Natural killer cell (primary cell): ENCODE results near the gene HSF5. TPM values are rescaled to one million over a fixed set of nuclear protein-coding genes. Genes with fewer than 3 reads are reported as not detected.

Source experiments
- ATAC-seq, 3 donors: fragments of 150-1000 bp in 2 of 3; fragments of 200-7000 bp in 1 of 3; cut with Tn5 transposase; 1 replicate in 1 of 3; 2 replicates in 2 of 3; pipeline ENCODE4 v1.10.0; 2021; ENCODE audit warnings: mild to moderate bottlenecking in 2 of 3, moderate library complexity in 2 of 3
- DNase-seq, 2 donors: peaks; one replicate each; pipeline versions ENCODE4 v3.0.0 to v3.0.0-alpha.2; 2013 to 2021; ENCODE audit warnings: mixed read lengths in 1 of 2
- H3K27ac ChIP-seq: one replicate; pipeline ENCODE4 v1.5.1; 2013; ENCODE audit warnings: mild to moderate bottlenecking, low read length
- H3K27me3 ChIP-seq: one replicate; pipeline ENCODE4 v1.6.1; 2013; ENCODE audit warnings: low read length; ENCODE audit not compliant: control insufficient read depth, insufficient read depth
- H3K36me3 ChIP-seq: one replicate; pipeline ENCODE4 v1.6.1; 2013; ENCODE audit warnings: low read length; ENCODE audit not compliant: control insufficient read depth, insufficient read depth
- H3K4me1 ChIP-seq: one replicate; pipeline ENCODE4 v1.6.1; 2013; ENCODE audit warnings: low read length; ENCODE audit not compliant: control insufficient read depth, insufficient read depth
- H3K4me3 ChIP-seq: one replicate; pipeline ENCODE4 v1.5.1; 2013; ENCODE audit warnings: low read length
- H3K9me3 ChIP-seq: one replicate; pipeline ENCODE4 v1.6.1; 2013; ENCODE audit warnings: low read length; ENCODE audit not compliant: control insufficient read depth, insufficient read depth
- H3K27ac Mint-ChIP-seq, 2 donors: one replicate each; pipeline ENCODE4 v1.8.0; 2022; ENCODE audit warnings: mild to moderate bottlenecking in 2 of 2, mixed read lengths in 2 of 2, moderate library complexity in 1 of 2
- H3K27me3 Mint-ChIP-seq, 2 donors: one replicate each; pipeline ENCODE4 v1.8.0; 2022; ENCODE audit warnings: low read depth in 2 of 2, mixed read lengths in 2 of 2
- H3K36me3 Mint-ChIP-seq: one replicate; pipeline ENCODE4 v1.8.0; 2022; ENCODE audit warnings: mixed read lengths
- H3K4me1 Mint-ChIP-seq, 2 donors: one replicate each; pipeline ENCODE4 v1.8.0; 2022; ENCODE audit warnings: mixed read lengths in 2 of 2
- H3K4me3 Mint-ChIP-seq: one replicate; pipeline ENCODE4 v1.8.0; 2022; ENCODE audit warnings: mild to moderate bottlenecking, moderate library complexity, mixed read lengths
- H3K9me3 Mint-ChIP-seq, 2 donors: one replicate each; pipeline ENCODE4 v1.8.0; 2022; ENCODE audit warnings: mixed read lengths in 2 of 2
- CTCF ChIP-seq: fragments of 200-600 bp; IDR thresholded peaks from one replicate; pipeline ENCODE4 v1.8.0; 2022; ENCODE audit warnings: antibody characterized with exemption
- WGBS: methylation state at CpG from one replicate; pipeline ENCODE4 v1.1.7; 2013; ENCODE audit warnings: missing lambda C conversion rate; ENCODE audit not compliant: insufficient coverage; 5-methylcytosine and 5-hydroxymethylcytosine counted together
- intact Hi-C: fragments of 100-400 bp; cut with micrococcal nuclease; formaldehyde crosslinking; loops from one replicate; pipeline ENCODE4 v1.14.2; 2022
- total RNA-seq, 4 donors: library from RNA; stranded (reverse); fragments of 120-200 nt in 1 of 4; gene quantifications; one replicate each; pipeline versions ENCODE4 v1.2.3 to v1.2.4, GENCODE V29; 2013 to 2022

Gene HSF5
- total RNA-seq, 3 donors from 2014 or later (not counting 1 experiment from before 2014, with no cell fraction given): 0.45 to 1.00 (median 0.94) TPM

- H3K36me3 ChIP-seq: peaks cover 63% of the 10 kb centered on the region
- DNase-seq (no peak), ATAC-seq (no peak)
- H3K4me1 ChIP-seq: no peaks in the 10 kb centered on the region
- Mint-ChIP-seq H3K4me3 (no peak overlapping the region), H3K27me3 (no peaks in the 10 kb centered on the region), H3K36me3 (peaks cover 16% of the 10 kb centered on the region), H3K27ac (no peak overlapping the region), H3K4me1 (no peaks in the 10 kb centered on the region), H3K9me3 (no peaks in the 10 kb centered on the region)
- 98% methylated on average over 4 of the region's 4 CpGs for WGBS
- intact Hi-C loops: no loop called here
- H3K9me3 ChIP-seq: no peaks in the 10 kb centered on the region
- TF ChIP-seq CTCF: no peak
- no peaks in the 10 kb centered on the region for H3K27me3 ChIP-seq
- H3K27ac ChIP-seq: no peak overlapping the region
- no peak overlapping the region for H3K4me3 ChIP-seq
Observed at GRCh38 chr17:58493506-58493905, 5.3 kb upstream of the HSF5 start.

DNA sequence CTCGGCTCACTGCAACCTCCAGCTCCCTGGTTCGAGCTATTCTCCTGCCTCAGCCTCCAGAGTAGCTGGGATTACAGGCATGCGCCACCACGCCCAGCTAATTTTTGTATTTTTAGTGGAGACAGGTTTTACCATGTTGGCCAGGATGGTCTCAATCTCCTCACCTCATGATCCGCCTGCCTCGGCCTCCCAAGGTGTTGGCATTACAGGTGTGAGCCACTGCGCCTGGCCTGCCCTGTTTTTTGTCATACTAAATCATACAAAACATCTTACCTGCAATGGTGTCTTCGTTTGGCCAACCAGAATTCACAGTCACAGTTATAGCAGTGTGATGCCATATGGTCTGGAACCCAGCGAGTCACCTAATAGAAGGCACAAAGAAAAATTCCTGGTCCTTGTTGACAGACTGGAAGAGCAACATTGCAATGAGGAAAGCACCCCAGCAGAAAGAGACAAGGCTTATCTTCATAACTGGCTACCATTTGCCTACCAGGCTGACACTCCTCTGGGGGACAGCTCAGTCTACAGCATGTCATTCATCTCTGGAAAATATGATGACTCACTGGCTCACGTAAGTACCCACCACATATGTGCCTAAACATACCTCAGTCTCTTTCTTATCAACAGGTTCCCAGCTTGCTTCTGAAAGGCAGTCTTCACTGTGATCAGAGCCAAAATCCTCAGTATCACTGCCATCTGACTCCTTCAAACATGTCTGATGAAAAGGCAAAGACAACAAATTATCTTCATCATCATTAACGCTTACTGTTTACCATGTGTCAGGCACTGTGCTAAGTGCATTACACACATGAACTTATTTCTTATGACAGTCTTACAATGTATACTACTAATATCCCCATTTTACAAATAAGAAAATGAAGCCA, 4.3 kb upstream of the HSF5 start:
- peaks cover 16% of the 10 kb centered on the region for H3K36me3 Mint-ChIP-seq
- H3K4me3 Mint-ChIP-seq: no peak overlapping the region
- ATAC-seq: no peak

DNA sequence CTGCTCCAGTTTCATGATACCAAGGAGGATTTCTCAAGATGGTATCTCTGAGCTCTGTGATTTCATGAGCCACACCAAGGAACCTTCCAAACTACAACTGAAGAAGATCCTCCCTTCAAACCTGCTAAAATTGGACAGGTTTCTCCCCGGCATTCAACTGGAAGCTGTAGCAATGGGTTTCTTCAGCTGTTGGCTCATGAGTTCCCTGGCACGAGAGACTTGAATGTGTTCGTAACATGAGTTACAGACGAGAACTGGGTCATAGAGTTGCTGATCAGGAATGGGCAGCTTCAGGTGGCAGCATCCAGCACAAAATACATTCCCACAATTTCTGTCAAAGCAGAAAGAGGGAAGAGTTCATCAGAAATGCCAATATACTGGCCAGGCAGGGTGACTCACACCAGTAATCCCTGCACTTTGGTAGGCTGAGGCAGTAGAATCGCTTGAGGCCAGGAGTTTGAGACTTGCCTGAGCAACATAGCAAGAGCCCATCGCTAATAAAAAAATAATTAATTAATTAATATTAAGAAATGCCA, 3.4 kb upstream of the HSF5 start:
- no peak for DNase-seq
- no peak overlapping the region for H3K27ac Mint-ChIP-seq

More for the DNA sequence above, 4.3 kb upstream of the HSF5 start:
- Mint-ChIP-seq H3K27ac (no peak overlapping the region), H3K9me3 (no peaks in the 10 kb centered on the region), H3K27me3 (no peaks in the 10 kb centered on the region), H3K4me1 (no peaks in the 10 kb centered on the region)
- intact Hi-C loops: no loop called here
- WGBS: 93% methylated on average over 11 of the region's 11 CpGs
- Histone ChIP-seq H3K27me3 (no peaks in the 10 kb centered on the region), H3K4me1 (peaks cover 2% of the 10 kb centered on the region), H3K27ac (no peak overlapping the region), H3K36me3 (peaks cover 56% of the 10 kb centered on the region), H3K9me3 (no peaks in the 10 kb centered on the region), H3K4me3 (no peak overlapping the region)
- no peak for TF ChIP-seq CTCF
- DNase-seq: no peak

More for the DNA sequence above, 3.4 kb upstream of the HSF5 start:
- Histone ChIP-seq H3K9me3 (no peaks in the 10 kb centered on the region), H3K27ac (no peak overlapping the region), H3K27me3 (no peaks in the 10 kb centered on the region), H3K4me3 (no peak overlapping the region), H3K4me1 (peaks cover 9% of the 10 kb centered on the region), H3K36me3 (peaks cover 50% of the 10 kb centered on the region)
- ATAC-seq: no peak
- Mint-ChIP-seq H3K4me1 (no peaks in the 10 kb centered on the region), H3K9me3 (no peaks in the 10 kb centered on the region), H3K27me3 (no peaks in the 10 kb centered on the region), H3K36me3 (peaks cover 16% of the 10 kb centered on the region), H3K4me3 (no peak overlapping the region)
- 96% methylated on average over 5 of the region's 6 CpGs for WGBS
- intact Hi-C loops: no loop called here
- no peak for TF ChIP-seq CTCF
